ENCODE results near the gene ATP10D.

DNA sequence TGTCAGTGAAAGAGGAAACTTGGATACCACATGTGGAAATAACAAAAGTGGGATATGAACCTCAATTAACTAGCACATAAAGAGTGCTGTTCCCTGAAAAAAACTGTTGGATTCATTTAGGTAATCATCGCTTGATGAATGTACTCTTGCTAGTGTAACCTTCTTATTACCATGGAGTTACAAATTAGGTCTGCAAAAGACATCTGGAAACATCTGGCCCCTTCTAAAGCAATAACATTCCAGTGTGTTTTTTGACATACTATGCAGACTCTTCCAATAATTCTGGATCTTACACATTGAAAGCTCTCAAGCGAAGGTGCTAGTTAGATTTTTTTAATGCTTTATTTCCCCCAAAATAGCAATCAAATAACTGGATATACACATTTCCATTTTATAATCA, 134.6 kb downstream of the ATP10D start:
- TF ChIP-seq, protein P1, sequence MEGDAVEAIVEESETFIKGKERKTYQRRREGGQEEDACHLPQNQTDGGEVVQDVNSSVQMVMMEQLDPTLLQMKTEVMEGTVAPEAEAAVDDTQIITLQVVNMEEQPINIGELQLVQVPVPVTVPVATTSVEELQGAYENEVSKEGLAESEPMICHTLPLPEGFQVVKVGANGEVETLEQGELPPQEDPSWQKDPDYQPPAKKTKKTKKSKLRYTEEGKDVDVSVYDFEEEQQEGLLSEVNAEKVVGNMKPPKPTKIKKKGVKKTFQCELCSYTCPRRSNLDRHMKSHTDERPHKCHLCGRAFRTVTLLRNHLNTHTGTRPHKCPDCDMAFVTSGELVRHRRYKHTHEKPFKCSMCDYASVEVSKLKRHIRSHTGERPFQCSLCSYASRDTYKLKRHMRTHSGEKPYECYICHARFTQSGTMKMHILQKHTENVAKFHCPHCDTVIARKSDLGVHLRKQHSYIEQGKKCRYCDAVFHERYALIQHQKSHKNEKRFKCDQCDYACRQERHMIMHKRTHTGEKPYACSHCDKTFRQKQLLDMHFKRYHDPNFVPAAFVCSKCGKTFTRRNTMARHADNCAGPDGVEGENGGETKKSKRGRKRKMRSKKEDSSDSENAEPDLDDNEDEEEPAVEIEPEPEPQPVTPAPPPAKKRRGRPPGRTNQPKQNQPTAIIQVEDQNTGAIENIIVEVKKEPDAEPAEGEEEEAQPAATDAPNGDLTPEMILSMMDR (IDR thresholded peaks at IDR 0.05): no peak
- TF ChIP-seq POLR2A (IDR thresholded peaks at IDR 0.05) (no peak), POLR2AphosphoS5 (IDR thresholded peaks at IDR 0.05; ENCODE audit: insufficient read depth in 1 of 2, low read depth in 1 of 2) (no peak)
